SU-DHL-6 (cell line): ENCODE data around the gene CBLB.

Experiments
- EZH2phosphoT487 ChIP-seq: fragments of 200-600 bp; sonication (generic), shearing (Covaris generic); conservative IDR thresholded peaks from 2 replicates; pipeline ENCODE4 v1.6.1; 2018; ENCODE audit warnings: mild to moderate bottlenecking, antibody characterized with exemption, low read length, moderate library complexity, mixed read lengths
- TF ChIP-seq, protein P1 (sequence below): fragments of 200-600 bp; sonication (generic); IDR thresholded peaks from one replicate; pipeline ENCODE4 v1.5.1; 2017; ENCODE audit warnings: antibody characterized with exemption, mild to moderate bottlenecking, low read length, moderate library complexity; ENCODE audit not compliant: insufficient read depth, poor library complexity, severe bottlenecking

DNA sequence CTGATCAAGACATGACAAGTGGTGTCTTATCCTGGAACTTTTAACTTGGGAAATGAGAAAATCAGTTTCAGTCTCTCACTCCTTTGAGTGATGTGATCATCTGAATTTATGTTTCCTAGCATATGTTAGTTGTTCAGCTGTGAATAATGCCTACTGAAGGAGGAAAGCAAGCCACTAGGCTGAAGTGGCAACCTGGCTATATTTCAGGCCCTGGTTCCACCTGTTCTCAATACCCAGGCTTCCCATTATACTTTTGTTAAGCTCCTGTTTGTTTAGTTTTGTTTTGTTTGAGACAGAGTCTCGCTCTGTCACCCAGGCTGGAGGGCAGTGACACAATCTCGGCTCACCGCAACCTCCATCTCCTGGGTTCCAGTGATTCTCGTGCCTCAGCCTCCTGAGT lies 258.3 kb downstream of the CBLB start:
- no peak for TF ChIP-seq EZH2phosphoT487
- TF ChIP-seq, protein P1, sequence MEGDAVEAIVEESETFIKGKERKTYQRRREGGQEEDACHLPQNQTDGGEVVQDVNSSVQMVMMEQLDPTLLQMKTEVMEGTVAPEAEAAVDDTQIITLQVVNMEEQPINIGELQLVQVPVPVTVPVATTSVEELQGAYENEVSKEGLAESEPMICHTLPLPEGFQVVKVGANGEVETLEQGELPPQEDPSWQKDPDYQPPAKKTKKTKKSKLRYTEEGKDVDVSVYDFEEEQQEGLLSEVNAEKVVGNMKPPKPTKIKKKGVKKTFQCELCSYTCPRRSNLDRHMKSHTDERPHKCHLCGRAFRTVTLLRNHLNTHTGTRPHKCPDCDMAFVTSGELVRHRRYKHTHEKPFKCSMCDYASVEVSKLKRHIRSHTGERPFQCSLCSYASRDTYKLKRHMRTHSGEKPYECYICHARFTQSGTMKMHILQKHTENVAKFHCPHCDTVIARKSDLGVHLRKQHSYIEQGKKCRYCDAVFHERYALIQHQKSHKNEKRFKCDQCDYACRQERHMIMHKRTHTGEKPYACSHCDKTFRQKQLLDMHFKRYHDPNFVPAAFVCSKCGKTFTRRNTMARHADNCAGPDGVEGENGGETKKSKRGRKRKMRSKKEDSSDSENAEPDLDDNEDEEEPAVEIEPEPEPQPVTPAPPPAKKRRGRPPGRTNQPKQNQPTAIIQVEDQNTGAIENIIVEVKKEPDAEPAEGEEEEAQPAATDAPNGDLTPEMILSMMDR = no peak
